ENCODE results near the gene PLCH1.

PLCH1 gene

DNA sequence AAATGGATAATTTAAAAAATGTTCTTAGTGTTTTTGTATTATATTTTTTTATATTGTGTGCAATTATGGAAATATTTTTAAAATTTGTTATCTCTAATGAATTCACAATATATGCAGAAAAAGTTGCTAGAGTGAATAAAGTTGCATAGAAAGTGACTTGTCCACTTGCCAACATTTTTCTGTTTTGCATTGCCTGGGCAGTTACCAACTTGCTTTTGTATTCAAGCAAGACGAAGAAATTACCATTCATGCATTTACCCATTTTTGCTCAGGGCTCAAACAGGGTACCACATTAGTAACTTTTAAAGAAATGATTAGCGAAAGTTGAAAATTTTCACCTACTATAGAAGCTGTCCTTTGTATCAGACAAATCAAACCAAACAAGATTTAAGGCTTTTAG is 298.5 kb downstream of the PLCH1 start:
- DNase-seq = no peak

DNA sequence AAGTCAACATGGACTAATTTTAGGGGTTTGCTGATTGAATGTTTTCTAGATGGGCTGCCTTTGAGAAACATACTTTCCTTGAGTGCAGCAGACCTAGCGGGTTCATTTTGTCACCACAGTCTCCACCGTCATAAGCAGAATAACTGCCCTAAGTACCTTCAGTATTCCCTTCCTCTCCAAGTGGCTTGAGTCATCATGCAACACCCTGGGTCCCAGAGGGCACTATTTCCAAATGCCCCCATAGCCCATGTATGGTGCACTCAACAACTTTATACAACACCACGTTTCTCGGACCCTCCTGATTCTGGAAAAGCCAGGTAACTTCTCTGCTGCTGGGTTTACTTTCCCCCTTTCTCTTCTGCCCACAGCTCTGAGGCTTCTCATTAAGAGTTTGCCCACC is 300.1 kb downstream of the PLCH1 start:
- no peak for DNase-seq

DNA sequence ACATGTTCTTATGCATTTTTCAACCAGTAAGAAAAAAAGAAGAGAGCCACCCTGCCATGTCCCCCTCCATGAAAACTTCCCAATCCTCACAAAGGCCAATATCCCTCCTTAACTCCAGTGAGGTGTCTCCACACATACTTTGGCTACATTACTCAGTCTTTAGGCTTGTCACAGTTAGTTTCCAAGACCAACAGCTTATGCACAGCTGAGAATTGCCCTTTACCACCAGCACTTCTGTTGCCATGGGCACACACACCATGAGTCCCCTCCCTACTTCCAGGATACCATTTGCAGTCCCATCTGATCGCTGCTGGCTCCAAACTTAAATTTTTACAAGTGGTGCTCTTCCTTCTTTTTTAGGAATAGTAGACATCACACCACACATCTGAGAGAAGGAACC is 301.1 kb downstream of the PLCH1 start:
- DNase-seq = no peak

DNA sequence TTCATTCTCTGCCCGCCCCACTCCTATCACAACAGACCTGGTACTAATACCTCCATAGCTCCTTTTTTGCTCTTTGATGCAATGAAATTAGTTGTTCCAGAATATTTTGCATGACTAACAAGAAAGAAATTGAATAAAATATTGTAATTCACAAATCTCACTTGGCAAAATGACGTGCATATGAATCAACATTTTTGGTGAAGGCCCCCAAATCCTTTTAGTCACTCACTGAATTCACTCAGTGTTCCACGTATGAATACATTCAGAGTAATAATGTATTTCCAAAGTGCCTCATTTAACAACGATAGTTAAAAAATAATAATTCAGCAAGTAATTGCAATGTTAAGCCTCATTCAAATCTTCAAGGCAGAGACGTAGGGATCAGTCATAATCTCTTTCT is 302.8 kb downstream of the PLCH1 start:
- no peak for DNase-seq

DNA sequence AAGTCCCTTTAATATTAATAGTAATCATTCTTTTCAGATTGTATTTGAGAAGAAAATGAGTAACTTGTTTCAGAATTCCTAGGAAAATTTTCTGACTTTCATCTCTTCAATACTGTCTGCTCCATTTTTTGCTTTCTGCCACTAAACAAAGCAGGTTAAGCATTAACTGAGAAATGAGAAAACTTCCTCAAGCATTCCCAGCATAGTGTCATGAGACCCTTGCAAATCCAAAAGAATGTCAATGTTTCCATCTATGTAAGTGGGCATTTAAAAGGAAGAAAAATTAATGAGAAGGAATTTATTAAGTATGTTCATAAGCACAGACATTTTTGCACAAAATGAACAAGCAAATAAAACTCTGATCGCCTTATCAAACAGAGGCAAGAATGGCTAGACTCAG is 303.4 kb downstream of the PLCH1 start:
- no peak for DNase-seq

DNA sequence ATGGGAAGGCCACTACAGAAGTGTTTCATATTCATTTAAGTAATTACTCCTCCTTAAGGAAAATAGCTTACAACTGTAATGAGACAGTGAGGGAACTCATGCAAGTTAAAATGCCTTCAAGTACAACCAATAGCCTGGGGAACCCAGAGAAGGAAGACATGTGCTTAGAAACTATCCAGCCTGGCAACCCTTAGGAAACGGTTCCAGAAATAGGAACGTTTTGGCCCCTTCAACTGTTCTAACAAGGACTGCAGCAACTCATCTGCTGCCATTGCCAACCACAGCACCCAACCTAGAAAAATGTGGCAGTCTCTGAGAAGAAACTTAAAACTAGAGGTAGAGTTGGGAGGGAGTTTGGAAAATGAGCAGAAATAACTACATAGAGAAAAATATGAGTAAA is 303.8 kb downstream of the PLCH1 start:
- DNase-seq = no peak

DNA sequence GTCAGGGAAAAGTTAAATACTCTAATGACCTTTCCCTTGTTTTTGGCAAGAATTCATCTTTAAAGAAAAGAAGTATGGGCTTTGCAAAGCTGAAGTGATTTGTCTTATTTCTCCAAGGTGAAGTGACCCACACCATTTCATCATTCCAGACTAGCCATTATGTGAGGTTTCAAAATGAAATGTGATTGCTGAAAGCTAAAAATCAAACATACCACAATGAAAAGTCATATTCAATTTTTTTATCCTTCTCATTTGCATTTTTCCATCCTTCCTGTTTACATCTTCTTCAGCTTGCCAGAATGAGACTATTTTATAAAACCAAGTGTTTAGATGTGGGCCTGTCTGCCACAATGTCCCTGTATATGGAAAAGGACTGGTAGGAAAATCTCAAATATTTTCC is 309.1 kb downstream of the PLCH1 start:
- no peak for DNase-seq

DNA sequence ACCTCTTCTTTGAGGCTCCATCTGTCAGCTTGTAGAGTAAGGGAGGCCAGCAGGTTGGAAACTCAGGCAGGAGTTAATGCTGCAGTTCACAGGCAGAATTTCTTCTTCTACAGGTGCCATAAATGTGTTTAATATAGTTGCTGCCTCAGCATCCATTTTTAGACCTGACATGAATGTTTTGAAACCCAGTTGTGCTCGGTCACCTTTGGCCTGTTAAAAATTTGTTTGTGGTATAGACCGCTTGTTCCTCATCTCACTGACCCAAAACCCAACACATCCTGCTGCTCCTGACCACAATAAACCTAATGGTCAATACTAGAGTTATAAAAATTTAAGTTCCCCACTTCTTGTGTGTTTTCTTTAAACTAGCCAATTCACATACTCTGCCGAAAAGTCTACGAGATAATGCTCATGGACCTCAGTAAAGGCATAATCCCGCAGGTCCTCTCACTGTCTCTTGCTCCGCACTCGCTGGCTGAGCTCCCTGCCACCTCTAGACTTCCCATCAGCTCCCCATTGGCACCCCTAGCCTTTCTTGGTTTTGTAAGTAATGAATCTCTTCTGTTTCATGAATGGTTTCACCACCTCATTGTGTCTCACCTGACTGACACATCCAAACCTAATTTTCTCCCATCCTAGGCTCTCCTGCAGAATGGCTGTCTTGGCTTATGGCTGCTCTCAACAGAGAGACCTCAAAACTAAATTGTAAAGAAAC is 312.9 kb downstream of the PLCH1 start:
- DNase-seq = no peak

DNA sequence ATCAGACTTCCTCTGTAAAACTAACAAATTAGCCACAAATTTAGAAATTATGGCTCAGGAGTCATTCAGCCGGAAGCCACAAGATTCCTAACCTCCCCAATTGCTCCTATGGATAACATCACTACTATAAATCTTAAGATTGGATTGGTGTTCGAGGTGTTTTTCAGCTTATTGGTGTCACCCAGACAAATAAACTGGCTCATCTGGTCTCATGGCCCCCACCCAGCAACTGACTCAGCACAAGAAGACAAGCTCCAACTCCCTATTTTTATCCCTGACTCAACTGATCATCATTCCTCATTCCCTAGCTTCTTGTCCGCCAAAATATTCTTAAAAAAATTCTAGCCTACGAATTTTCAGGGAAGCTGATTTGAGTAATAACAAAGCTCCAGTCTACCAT is 316.3 kb downstream of the PLCH1 start:
- no peak for DNase-seq

DNA sequence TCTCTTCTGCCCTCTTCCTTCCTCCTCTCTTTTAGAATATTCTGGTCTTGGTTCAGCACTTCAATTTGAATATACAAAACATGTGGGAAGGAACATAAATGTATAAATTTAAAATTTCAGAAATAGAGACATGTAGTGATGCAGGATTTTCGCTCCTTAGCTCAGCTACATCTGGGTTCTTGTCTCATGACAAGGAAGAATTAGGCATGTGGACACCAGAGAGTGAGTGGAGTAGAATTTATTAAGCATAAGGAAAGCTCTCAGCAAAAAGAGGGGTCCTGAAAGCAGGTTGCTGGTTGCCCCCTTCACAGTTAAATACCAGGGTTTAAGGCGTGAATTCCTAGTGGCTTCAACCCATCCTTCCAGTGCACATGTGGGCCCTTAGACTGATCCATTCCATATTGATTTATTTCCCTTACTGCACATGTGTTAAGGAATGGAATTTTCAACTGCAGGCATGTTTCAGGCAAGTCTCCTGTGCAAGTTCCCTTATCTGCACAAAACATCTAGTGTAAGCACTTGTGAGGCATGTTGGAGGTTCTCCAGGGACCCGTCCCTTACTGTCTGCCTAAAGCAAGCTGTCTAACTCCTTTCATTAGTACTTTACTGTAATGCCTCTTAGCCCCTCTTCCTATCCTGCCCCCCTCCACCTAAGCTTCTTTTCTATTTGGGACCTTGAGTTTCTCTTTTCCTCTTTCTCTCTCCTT is 318.2 kb downstream of the PLCH1 start:
- no peak for DNase-seq

DNA sequence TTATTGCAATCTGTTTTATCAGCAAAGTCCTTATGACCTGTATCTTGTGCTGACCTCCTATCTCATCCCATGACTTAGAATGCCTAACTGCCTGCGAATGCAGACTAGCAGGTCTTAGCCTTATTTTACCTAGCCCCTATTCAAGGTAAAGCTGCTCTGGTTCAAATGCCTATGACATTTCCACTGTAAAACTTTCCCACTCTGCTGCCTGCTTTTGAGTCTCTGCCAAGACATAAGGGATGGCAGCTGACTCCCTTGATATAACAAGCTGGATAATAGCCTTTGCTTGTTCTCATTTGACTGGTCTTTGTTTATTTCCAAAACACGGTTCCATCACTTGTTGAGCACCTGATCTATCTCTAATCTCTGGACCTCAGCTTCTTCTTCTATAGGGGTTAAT is 319.5 kb downstream of the PLCH1 start:
- no peak for DNase-seq

DNA sequence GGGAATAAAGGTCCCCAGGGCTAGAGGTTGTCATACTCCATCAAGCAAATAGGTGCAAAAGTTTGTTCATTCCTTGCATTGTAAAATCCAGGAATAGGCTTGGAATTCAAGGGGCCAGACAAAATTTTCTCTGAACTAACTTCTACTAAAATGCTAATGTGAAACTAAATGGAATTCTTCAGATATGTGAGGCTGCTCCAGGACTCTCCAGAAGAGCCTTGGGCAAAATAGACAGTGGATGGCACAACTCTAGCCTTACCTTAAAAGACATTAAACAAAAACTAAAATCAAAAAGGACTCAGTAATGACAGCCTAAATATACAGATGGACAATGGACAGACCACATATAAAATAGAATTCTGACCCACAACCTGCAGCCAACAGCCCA is 320.6 kb downstream of the PLCH1 start:
- DNase-seq = no peak

DNA sequence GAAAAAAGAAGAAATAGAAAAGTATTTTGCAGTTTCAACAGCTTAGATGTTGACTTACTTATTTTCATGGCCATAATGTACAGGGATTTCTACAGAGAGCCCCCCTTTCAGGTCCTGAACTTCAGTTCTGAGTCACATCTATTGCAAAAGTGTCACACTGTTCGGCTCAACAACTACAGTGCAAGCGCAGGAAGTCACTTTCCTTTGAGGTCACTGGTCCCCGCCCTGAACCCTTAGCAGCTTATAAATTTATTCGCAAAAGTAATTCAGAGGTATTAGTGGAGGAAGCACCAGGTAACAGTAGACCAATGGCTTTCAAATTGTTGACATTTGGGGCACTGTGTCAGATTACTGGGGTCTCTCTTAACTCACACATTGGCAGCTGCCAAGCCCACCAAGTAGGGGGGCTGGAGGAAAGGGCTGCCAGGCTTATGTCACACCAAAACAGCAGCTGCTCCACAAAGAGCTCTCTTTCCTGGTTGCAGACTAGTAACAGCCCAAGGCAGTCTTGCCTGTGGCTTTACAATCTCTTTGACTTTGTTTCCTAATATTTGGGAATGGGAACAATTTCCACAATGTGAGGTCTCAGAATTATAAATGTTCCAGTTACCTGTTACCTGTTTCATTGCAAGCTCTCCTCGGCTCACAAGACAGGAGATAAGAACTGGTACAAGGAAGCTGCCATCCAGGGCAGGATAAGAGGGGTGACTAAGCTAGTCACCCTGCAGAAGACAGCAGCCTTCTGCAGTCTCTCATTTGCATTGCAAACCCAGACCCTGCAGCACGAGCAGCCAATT is 321.1 kb downstream of the PLCH1 start:
- DNase-seq = no peak

DNA sequence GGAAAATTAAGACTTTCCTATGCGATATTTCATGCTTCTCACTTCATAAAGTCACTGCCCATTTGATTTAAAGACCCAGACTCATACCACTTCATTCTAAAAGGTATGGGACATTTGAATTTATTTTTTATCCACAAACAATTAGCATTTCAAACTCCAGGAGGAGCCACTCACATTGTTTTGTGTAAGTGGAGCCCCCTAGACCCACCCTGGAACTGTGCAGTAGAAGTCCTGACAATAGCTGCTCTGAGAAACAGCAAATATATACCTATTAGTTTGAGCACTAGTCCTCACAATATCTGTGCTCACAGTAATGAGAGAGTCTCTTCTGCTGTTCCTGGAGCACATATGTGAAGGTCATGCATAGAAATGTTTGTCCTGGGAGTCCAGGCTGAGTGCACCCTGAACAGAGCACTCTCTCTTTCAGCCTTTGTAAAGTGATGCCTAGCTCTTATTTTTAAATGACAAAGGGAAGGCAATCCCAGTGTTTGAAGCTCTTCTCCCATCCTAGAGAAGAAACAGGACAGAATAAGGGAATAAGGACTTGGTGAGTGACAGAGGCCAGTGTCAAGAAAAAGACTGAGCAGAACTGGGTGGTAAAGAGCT is 323.9 kb downstream of the PLCH1 start:
- no peak for DNase-seq

DNA sequence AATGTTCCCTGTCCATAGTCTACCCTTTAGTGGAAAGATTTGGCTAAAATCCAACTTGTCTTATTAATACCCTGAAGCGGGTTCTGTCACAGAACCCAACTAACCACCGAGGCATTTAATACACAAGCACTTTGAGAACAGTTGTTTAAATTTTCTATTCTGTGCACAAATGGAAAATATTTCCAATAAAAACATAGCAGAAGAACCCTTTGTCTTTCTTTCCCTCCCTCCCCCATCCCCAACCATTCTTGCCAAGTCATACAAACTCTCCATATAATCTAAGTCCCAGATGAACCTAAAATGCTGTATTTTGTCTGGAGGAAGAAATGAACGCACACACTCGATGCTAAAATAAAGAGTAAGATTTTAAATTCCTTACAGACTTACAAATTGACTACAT is 324.5 kb downstream of the PLCH1 start:
- no peak for DNase-seq

DNA sequence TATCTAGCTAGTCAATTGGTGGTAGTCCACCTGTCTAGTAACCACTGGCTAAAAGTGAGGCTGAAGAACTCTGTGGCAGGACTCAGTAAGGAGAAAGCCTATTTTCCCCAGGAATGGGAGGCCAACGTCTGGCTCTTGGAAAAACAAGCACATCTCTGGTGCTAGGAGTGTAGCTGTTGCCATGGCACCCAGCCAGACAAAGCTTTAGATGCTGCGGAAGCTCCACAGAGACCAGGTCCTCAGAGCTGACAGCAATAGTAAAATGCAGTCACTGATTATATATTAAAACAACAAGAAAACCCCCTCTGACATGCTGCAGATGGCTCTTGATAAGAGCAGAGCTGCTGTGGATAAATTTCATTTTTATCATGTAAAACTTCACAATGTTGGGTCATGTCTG is 326.5 kb downstream of the PLCH1 start:
- DNase-seq = no peak

DNA sequence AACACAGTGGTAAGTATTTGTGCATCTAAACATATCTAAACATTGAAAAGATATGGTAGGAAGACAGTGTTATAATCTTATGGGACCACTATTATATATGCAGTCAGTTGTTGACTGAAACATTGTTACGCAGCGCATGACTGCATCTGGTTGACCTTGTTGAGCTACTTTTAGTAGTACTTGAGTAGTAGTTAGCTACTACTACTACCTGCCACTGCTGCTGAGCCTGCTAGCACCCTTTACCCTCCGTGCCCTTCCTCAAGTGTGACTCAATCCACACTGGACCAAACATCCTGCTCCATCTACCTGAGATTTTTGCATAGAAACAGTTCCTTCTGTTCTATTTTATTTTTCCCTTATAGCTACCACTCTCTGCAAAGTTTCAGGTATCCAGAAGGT is 327.8 kb downstream of the PLCH1 start:
- DNase-seq = no peak

DNA sequence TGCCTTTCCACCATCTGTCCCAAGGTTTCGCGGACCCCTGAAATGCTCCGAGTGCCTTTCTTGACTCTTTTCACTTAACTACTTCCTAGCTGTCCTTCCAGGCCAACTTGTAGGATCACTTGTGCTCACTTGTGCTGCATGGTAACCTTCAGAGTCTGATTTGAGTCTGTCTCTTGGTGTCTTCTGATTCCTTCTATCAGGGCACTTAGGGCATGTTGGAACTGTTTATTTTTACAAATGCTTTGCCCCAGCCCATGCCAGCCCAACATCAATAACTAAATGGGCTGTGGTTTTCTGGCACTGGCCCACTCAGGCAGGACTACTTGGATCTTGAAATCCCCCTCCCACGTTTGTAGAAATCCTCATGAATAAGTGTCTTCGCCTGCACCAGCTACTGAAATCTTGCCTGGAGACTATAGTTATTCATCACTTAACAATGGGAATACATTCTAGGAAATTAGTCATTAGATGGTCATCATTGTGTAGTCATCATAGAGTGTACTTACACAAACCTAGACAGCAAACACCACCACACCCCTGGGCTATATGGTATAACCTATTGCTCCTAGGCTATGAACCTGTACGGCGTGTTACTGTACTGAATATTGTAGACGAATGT is 328.3 kb downstream of the PLCH1 start:
- no peak for DNase-seq

DNA sequence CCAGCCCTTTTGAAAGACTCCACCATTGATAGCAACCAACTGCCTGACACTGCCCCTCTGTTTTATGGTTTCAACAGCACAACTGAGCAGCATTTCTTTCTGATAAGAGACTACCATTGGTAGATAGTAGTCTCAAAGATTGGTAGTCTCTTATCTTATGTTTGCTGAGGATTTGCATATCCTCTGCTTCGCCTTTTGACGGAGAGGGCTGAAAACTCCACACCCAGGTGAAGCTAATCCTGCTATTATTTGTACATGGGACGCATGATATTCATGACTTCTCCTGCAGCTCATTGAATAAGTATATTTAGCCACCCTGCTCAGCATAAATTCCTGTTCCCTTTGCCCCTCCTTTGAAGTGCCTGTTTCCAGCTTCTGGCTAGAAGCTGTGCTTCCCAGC is 332.0 kb downstream of the PLCH1 start:
- DNase-seq = no peak

DNA sequence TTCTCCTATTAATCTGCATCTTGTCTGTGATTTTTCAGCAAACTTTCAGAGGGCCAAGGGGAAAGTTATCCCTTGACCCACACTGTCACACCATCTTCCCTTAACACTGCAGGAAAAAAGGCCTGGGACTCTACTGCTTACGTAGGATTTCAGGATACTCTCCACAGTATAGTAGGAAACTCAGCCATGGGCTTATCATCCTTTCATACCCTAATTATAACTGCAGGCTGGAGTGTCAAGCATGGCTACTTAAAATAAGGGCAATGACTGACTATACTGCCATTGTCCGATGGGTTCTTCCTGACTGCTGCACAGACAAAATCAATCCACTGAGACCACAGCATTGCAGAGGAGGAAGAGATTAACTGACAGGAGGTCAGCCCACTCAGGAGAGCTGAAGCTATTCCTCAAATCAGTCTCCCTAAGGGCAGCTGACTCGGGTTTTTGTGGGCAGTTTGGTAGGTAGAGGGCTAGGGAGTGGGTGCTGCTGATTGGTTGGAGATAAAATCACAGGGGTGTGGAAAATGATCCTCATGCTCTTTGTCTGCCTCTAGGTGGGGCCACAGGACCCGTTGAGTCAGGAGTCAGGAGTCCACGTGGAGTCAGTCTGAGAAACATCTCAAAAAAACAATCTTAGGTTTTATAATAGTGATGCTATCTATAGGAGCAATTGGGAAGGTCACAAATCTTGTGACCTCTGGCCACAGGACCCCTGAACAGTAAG is 333.2 kb downstream of the PLCH1 start:
- DNase-seq = no peak

DNA sequence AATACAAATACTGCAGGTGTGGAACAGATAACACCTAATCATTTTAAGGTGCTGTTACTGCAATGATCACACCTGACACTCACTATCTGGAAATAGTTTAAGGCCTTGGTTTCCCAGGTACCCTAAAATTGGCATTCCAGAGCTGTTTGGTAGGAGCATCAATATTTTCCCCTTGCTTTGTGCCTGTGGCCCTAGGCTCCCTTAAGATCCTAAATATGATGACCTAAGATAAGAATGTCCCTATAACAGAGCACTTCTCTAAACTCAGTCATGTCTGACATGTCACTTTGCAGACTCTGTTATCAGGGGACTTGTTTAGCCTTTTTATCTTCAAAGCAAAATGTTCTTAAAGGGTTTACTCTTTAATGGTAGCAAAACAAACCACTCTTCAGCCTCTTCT is 335.5 kb downstream of the PLCH1 start:
- DNase-seq = no peak

DNA sequence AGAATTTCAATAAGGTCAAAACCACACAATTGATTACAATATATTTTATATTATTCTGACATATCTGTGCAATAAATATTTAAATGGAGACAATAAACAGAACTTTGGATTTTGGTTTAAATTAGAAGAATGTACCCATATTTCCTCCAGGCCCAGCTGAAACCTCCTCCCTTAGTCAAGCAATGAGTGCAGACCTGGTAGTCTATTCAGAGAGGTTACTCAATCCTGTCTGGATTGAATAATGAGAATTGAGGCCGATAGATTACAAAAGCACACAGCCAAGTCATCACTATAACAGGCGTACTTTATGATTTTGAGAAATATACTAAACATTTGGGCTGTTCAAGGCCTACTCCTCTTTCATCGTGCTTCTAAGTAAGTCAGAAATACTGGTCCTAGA is 336.9 kb downstream of the PLCH1 start:
- no peak for DNase-seq

DNA sequence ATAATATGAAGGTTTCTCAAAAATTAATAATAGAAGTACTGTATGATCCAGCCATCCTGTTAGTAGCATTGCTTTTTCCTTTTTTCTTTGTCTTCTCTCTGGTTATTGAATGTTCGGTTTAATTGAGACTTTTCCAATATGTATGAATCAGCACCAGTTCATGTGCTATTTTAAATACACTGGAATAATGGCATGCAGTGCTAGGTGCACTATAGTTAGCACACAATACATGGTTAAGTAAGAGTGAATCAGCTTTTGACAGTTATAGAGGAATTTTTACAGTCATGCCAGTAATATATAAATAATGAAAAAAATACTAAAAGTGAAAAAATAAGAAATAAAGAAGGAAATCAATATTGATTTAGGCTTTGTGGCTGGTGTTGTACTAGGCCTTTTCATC is 337.5 kb downstream of the PLCH1 start:
- no peak for DNase-seq

Data from CD4-positive, alpha-beta T cell treated with Interferon alpha-2 for 1 hour (primary cell).